GM21619 (cell line): ENCODE results near the gene OGG1.

Experiments
- ATAC-seq: cut with Tn5 transposase; IDR thresholded peaks from one replicate; pipeline ENCODE4 v1.9.1; 2021; ENCODE audit not compliant: unreplicated experiment

Gene OGG1

DNA sequence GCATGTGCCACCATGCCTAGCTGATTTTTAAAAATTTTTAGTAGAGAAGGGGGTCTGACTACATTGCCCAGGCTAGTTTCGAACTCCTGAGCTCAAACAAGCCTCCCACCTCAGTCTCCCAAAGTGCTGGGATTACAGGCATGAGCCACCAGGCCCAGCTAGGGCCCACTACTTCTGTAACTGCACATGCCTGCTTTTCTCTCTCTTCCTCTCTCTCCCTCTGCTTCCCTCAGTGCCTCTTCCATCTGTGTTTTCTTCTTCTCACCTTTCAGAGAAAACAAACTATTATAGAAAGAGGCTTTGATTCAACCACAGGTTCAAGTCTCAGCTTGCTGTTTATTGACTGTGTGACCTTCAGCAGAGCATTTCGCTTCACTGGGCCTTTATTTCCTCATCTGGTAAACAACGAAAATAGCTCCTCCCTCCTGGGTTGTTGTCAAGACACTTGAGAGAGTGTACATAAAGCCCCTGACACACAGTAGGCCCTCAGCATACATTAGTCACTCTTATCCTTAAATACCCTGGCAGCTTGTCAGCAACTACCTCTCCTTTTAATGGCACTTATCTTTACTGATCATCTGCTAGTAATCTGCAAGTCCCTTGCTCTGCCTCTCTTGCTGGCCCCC, 32.3 kb downstream of the OGG1 start:
- ATAC-seq: no peak

DNA sequence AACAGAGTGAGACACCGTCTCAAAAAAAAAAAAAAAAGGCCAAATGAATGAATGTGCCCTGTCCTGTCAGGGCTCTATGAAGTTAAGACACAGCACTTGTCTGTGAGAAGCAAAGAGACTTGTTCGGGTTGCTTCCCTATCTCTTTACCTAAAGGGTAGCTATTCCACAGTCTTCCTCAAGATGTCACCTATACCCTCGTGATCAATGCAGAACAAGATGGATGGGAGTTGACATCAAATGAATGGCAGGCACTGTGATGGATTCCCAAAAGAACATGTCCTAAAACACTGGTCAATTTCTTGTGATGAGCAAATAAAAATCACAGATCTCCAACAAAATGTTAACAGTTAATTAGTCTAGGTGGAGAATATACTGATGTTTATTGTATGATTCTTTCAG, 33.0 kb downstream of the OGG1 start:
- ATAC-seq: no peak

DNA sequence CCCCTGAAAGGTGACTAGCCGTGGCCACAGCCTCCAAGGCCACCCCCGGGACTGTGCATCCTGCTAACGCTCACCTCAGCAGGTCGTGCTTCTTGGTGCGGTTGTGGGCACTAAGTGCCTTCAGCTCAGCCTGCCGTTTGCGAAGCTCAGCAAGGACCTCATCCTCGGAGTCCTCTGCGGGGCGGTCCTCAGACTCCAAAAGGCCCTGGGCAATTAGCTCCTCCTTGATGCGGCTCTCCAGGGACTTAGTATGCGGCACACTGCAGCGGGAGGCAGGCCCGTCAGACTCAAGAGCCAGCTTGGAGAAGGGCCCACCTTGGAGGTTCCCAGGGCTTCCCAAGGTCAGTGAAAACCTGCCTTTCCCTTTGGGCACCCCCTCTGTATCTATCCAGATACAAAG, 34.2 kb downstream of the OGG1 start:
- ATAC-seq: no peak

DNA sequence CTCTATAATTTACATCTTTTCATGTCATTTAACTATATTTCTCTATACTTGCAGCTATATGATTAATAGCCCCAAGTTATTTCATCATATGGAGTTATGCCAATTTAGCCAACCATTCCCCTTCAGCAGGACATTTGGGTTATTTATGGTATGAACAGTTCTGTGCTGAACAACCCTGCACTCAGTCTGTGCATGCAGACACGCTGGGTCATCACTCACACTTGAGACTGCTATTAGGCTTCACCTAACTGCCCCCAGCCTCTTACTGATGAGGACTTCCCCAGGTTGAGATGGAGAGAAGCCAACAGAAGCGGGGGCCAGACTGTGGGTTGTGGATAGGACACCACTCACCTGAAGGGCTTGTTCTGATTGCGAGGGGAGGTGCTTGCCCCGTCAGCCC, 35.2 kb downstream of the OGG1 start:
- ATAC-seq: no peak

DNA sequence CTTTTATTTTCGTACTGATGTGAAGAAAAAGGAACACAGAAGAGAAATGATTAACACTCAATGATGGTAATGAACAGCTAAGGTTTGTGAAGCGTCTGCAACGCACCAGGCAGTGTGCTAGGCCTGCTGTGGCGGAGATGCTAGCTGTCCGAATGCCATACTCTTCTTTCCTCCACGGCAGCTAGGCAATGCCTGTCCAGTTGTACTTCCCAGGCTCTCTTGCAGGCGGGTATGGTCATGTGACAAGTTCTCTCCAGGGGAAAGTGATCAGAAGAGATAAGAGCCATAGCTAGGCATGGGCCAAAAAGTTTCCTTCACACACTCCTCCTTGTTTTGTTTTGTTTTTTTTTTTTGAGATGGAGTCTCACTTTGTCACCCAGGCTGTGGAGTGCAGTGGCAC, 35.9 kb downstream of the OGG1 start:
- no peak for ATAC-seq

GRCh38 chr3:9786209-9786739, 36.5 kb downstream of the OGG1 start:
- no peak for ATAC-seq

GRCh38 chr3:9786825-9787669, 37.3 kb downstream of the OGG1 start:
- no peak for ATAC-seq

DNA sequence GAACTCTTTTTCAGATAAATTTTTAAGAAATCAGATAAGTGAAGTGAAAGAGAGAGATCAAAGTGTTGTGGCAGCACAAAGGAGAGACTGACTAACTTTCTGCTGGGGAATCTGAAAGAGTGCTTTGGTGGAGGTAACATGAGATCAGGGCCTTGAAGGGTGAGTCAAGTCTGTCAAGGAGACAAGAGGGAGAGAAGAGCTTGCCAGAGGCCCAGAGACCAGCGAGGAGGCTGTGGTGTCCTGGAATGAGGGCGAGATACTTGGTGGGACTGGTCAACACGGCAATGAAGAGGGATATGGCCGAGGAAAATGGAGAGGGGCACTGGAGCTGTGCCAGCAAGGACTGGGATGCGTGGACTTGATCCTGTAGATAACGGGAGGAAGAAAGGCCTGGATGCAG, 38.0 kb downstream of the OGG1 start:
- ATAC-seq: no peak

GRCh38 chr3:9791127-9791526, 41.4 kb downstream of the OGG1 start:
- no peak for ATAC-seq

DNA sequence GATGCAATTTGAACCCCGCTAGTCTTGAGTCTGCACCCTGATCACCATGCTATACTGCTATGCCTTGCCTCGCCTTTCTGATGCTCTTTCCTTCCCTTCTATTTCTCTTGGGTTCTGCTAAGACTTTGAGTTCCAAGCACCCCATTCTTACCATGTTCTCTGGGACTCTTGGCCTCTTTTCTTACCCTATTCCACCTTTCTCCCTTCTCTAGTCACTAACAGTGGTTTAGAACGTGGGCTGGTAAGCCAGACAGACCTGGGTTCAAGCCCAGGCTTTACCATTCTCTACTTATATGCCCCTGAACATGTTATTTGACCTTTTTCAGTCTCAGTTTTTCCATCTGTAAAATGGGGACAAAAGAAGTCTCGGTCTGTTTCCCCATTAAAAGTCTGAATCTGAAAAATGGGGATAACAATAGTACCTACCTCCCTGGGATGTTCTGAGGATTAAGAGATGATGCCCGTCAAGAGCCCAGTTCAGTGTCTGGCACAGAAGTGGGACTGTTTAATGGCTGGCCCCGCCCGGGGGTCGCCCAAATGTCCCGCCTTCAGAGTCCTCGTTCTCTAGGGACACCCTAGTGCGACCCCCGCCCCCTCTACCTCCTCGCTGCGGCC, 42.1 kb downstream of the OGG1 start:
- ATAC-seq: no peak

GRCh38 chr3:9792405-9793160, 42.8 kb downstream of the OGG1 start, which contains the start of the genes ARPC4 and TADA3:
Gene ARPC4, plus strand, starts transcription at chr3:9793082. Its CDS starts 40 bp downstream, at chr3:9793122.
Gene TADA3, minus strand, starts transcription at chr3:9792473. Its CDS starts 1,007 bp downstream, at chr3:9791466.
- peak; percentile 81 for ATAC-seq

GRCh38 chr3:9793161-9793781, 43.5 kb downstream of the OGG1 start:
- no peak for ATAC-seq

GRCh38 chr3:9794400-9794799, 44.6 kb downstream of the OGG1 start:
- ATAC-seq: no peak

GRCh38 chr3:9795207-9795606, 45.5 kb downstream of the OGG1 start:
- ATAC-seq: no peak

GRCh38 chr3:9797196-9797945, 47.6 kb downstream of the OGG1 start:
- no peak for ATAC-seq

GRCh38 chr3:9800529-9800928, 50.8 kb downstream of the OGG1 start:
- no peak for ATAC-seq

DNA sequence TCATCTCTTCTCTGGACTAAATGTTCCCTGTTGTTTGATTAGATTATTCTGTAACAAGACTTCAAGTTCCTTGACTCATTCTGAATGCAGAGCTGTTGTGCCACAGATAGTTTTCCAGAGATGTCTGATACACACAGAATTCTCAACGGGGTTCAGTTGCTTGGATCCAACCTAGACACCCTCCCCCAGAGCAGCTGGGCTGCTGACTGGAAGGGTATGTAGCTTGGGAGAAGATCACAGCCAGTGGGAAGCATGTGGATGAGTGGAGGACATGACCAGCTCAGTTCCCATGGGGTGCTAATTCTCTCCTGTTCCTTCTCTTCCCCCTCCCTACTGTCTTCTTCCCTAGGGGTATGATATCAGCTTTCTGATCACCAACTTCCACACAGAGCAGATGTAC, 53.7 kb downstream of the OGG1 start:
- no peak for ATAC-seq

GRCh38 chr3:9804996-9805395, 55.2 kb downstream of the OGG1 start:
- ATAC-seq: no peak

- ATAC-seq: no peak
Observed at GRCh38 chr3:9806137-9806536, 56.4 kb downstream of the OGG1 start.
